PC-3 (cell line): ENCODE measurements around the gene SPOP.

ENCODE experiments used
- EZH2 ChIP-seq: fragments of 300-600 bp; sonication (generic); IDR thresholded peaks from one replicate; pipeline ENCODE4 v1.6.1; 2017; ENCODE audit warnings: antibody characterized with exemption, mild to moderate bottlenecking, low read length; ENCODE audit not compliant: unreplicated experiment
- EZH2phosphoT487 ChIP-seq: fragments of 300-600 bp; sonication (generic); IDR thresholded peaks from 2 replicates; pipeline ENCODE4 v1.6.1; 2018; ENCODE audit warnings: mild to moderate bottlenecking, antibody characterized with exemption, low read length, borderline replicate concordance
- TF ChIP-seq, protein P1 (sequence below): fragments of 300-600 bp; sonication (generic); conservative IDR thresholded peaks from 2 replicates; pipeline ENCODE4 v1.5.1; 2017; ENCODE audit warnings: antibody characterized with exemption, low read depth, mild to moderate bottlenecking, low read length

DNA sequence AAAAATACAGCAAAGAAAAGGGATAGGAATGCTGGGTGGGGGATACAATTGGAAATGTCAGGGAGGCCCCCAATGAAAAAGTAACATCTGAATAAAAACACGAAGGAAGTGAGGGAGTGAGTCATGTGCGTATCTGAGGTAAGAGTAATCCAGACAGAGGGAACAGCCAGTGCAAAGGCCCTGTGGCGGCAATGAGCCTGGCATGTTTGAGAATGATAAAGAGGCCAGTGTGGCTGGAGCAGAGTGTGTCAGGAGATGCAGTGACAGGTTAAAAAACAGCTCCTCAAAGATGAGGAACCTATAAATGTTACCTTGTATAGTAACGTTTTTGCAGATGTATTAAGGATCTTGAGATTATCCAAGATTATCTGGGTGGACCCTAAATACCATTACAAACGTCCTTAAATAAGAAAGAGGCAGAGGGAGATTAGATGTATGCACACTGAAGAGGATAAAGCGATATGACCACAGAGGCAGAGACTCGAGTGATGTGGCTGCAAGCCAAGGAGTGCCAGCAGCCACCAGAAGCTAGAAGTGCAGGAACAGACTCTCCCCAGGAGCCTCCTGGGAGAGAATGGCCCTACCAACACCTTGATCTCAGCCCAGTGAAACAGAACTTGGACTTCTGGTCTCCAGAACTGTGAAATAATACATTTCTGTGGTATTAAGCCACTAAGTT is 47.7 kb upstream of the SPOP start:
- TF ChIP-seq, protein P1, sequence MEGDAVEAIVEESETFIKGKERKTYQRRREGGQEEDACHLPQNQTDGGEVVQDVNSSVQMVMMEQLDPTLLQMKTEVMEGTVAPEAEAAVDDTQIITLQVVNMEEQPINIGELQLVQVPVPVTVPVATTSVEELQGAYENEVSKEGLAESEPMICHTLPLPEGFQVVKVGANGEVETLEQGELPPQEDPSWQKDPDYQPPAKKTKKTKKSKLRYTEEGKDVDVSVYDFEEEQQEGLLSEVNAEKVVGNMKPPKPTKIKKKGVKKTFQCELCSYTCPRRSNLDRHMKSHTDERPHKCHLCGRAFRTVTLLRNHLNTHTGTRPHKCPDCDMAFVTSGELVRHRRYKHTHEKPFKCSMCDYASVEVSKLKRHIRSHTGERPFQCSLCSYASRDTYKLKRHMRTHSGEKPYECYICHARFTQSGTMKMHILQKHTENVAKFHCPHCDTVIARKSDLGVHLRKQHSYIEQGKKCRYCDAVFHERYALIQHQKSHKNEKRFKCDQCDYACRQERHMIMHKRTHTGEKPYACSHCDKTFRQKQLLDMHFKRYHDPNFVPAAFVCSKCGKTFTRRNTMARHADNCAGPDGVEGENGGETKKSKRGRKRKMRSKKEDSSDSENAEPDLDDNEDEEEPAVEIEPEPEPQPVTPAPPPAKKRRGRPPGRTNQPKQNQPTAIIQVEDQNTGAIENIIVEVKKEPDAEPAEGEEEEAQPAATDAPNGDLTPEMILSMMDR: no peak
- TF ChIP-seq EZH2: no peak
- no peak for TF ChIP-seq EZH2phosphoT487
